Mesenteric fat pad (tissue), 1 donor: ENCODE measurements around the gene XCR1. TPM values are rescaled to one million over a fixed set of nuclear protein-coding genes. Genes with fewer than 3 reads are reported as not detected.
"Not testable (repeated sequence)": the region's sequence is repeated elsewhere in the genome, so short reads cannot be mapped to it uniquely, and the experiment has no call there.

Source experiments
- DNase-seq: peaks from one replicate; pipeline ENCODE4 v3.0.0-alpha.2; 2020; ENCODE audit warnings: low spot score
- total RNA-seq: library from RNA; stranded (reverse); fragmentation: NEBNext Ultra II Directional; extraction: Animal tissue kit (Norgen Biotek cat#: 25700); gene quantifications from one replicate; pipeline ENCODE4 v1.2.1, GENCODE V29; 2021
- donor health status: DM: yes; HTN: yes; CAD: no.

The XCR1 gene
- total RNA-seq, 1 donor from 2014 or later: 0.16 TPM

- DNase-seq: not testable (repeated sequence)
These were observed 18.9 kb upstream of the XCR1 start for GRCh38 chr3:46046231-46046630.

GRCh38 chr3:46038916-46039315, 11.6 kb upstream of the XCR1 start:
- no peak for DNase-seq

GRCh38 chr3:46038071-46038470, 10.8 kb upstream of the XCR1 start:
- DNase-seq: not testable (repeated sequence)

GRCh38 chr3:46036191-46036590, 8.9 kb upstream of the XCR1 start:
- no peak for DNase-seq

GRCh38 chr3:46031747-46032146, 4.5 kb upstream of the XCR1 start:
- no peak for DNase-seq

GRCh38 chr3:46031269-46031668, 4.0 kb upstream of the XCR1 start:
- no peak for DNase-seq

GRCh38 chr3:46030626-46031025, 3.3 kb upstream of the XCR1 start:
- DNase-seq: no peak

- DNase-seq: no peak
These were observed 2.8 kb upstream of the XCR1 start for GRCh38 chr3:46029953-46030543.

GRCh38 chr3:46027736-46028397, 584 bp upstream of the XCR1 start:
- no peak for DNase-seq

- no peak for DNase-seq
These were observed 2.1 kb downstream of the XCR1 start for GRCh38 chr3:46025139-46025538.

GRCh38 chr3:46024131-46024530, 3.2 kb downstream of the XCR1 start:
- DNase-seq: no peak

GRCh38 chr3:46022909-46023785, 4.1 kb downstream of the XCR1 start:
- DNase-seq: no peak

GRCh38 chr3:46021516-46021915, 5.8 kb downstream of the XCR1 start:
- no peak for DNase-seq

- no peak for DNase-seq
These were observed 6.3 kb downstream of the XCR1 start for GRCh38 chr3:46020766-46021510.

GRCh38 chr3:46019707-46020106, 7.6 kb downstream of the XCR1 start:
- no peak for DNase-seq

- no peak for DNase-seq
These were observed 9.6 kb downstream of the XCR1 start for GRCh38 chr3:46017720-46018119.

- DNase-seq: no peak
These were observed 13.8 kb downstream of the XCR1 start for GRCh38 chr3:46013316-46014094.

GRCh38 chr3:46012246-46012645, 15.0 kb downstream of the XCR1 start:
- no peak for DNase-seq

- DNase-seq: no peak
These were observed 16.7 kb downstream of the XCR1 start for GRCh38 chr3:46010519-46011113.

- DNase-seq: no peak
These were observed 19.2 kb downstream of the XCR1 start for GRCh38 chr3:46008058-46008457.
